GM12891 (cell line): ENCODE results near the gene SRXN1.

Experiments
- PAX5 ChIP-seq: IDR thresholded peaks from 2 replicates; pipeline ENCODE4 v1.6.1; 2011; ENCODE audit warnings: low read length, moderate library complexity, mild to moderate bottlenecking; ENCODE audit not compliant: insufficient read depth, severe bottlenecking
- POLR2A ChIP-seq: IDR thresholded peaks from 2 replicates; pipeline ENCODE4 v1.6.1; 2011; ENCODE audit warnings: low read depth, low read length, control low read depth
- POLR2AphosphoS5 ChIP-seq: IDR thresholded peaks from 2 replicates; pipeline ENCODE4 v1.6.1; 2011; ENCODE audit warnings: low read depth, low read length, control low read depth
- POU2F2 ChIP-seq: IDR thresholded peaks from 2 replicates; pipeline ENCODE4 v1.6.1; 2011; ENCODE audit warnings: low read depth, mild to moderate bottlenecking, control low read depth, low read length, moderate library complexity
- SPI1 ChIP-seq: IDR thresholded peaks from 2 replicates; pipeline ENCODE4 v1.6.1; 2011; ENCODE audit warnings: low read depth, low read length, control low read depth
- TAF1 ChIP-seq: IDR thresholded peaks from 2 replicates; pipeline ENCODE4 v1.6.1; 2011; ENCODE audit warnings: low read depth, low read length, control low read depth

GRCh38 chr20:618980-619379 is 34.0 kb downstream of the SRXN1 start:
- TF ChIP-seq TAF1, result no peak
- TF ChIP-seq POLR2A, result no peak
- TF ChIP-seq POU2F2, result no peak
- no peak for TF ChIP-seq PAX5
- no peak for TF ChIP-seq POLR2AphosphoS5
- TF ChIP-seq SPI1, result no peak
